ENCODE measurements around the gene MPEG1.

The MPEG1 gene

DNA sequence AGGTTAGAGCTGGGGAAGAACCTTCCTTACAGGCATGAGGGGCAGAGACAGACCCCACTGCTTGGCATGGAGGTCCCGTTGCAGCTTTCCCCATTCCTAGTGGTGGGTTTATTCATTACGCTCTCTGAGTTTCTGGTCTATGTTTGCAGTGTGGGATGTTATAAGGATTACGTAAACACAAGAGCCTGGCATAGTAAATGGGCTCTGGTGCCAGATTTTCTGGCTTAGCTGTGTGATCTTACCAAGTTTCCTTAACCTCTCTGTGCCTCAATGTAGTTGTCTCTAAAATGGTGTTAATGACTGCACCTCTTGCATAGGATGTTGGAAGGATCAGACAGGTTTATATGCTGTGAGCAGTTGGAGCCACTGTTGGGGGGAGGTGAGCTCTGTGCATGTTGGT is 25.7 kb downstream of the MPEG1 start:
- DNase-seq, result no peak

GRCh38 chr11:59186130-59186594 is 26.6 kb downstream of the MPEG1 start:
- no peak for DNase-seq

GRCh38 chr11:59185386-59185945 is 27.3 kb downstream of the MPEG1 start:
- no peak for DNase-seq

DNA sequence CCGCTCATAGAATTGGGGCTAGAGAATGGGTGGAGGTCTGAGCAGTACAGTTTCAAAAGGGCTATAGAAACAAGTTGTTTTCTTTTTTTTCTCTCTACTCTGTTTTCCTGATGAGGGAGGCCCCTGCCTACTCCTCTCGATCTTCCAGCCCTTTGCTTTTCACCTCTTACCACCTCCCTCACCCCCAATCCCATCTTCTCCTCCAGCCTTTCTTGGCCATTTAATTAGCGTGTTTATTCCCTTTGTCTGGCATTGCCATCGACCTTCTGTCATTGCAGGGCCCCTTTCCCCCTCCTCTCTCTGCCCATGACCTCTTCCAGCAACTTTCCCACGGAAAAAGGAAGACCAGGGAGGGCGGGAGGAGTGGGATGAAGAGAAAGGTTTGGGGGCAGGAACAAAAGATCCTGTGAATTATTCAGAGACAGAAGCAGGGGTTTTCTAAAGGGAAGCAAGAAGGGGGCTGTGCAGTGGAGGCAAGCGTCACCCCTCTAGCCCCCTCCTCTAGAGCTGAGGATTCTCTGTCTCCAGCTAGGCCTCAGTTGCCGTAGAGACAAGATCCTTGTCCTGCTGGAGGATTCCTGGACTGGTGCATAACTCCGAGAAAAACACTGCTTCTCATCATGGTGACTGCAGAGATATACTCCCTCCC is 27.9 kb downstream of the MPEG1 start:
- no peak for DNase-seq

DNA sequence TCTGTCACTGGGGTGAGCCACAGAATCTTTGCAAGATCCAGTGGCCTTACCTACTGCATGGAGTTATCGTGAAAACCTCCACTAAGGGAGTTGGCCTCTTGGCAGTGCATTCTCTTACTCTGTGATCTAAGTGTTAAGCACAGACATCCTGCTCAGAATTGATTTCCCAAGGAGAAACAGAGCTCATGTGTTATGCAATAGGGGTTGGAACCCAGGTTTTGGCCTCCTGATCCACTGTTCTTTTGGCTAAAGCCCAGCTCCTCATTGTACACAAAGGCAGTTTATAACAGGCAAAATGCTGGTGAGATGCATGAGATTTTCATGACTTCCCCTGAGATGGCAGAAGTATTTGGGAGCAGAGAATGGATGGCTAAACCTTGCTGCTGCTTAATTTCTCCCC is 29.0 kb downstream of the MPEG1 start:
- no peak for DNase-seq

- no peak for DNase-seq
These were observed 30.1 kb downstream of the MPEG1 start for GRCh38 chr11:59182457-59183151.

DNA sequence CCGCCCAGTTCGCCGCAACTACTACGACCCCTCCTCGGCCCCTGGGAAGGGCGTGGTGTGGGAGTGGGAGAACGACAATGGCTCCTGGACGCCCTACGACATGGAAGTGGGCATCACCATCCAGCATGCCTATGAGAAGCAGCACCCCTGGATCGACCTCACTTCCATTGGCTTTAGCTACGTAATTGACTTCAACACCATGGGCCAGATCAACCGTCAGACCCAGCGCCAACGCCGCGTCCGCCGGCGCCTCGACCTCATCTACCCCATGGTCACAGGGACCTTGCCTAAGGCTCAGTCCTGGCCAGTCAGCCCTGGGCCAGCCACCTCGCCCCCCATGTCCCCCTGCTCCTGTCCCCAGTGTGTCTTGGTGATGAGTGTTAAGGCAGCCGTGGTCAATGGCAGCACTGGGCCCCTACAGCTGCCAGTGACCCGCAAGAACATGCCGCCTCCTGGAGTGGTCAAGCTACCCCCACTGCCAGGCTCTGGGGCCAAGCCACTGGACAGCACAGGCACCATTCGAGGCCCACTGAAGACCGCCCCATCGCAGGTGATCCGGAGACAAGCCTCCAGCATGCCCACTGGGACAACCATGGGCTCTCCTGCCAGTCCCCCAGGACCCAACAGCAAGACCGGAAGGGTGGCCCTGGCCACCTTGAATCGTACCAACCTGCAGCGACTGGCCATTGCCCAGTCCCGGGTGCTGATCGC is 30.8 kb downstream of the MPEG1 start:
- no peak for DNase-seq

DNA sequence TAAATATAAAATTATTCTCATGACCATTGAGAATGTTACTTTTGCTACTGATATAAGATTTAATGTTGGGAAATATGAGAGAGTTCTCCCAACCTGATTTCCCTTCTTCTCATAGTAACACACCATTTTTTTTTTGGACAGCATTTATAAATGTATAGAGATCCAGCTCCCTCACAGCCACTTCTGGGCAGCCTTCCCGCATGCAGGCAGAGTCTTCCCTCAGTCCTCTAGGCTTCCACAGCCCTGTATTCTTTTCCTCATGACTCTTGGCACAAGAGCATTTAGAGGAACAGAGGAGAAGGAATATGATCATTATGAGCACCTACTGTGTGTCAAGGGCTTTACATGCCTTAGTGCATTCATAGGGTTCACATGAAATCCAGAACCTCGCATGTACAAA is 31.8 kb downstream of the MPEG1 start:
- DNase-seq, result no peak

GRCh38 chr11:59180168-59180776 is 32.5 kb downstream of the MPEG1 start:
- DNase-seq, result no peak

DNA sequence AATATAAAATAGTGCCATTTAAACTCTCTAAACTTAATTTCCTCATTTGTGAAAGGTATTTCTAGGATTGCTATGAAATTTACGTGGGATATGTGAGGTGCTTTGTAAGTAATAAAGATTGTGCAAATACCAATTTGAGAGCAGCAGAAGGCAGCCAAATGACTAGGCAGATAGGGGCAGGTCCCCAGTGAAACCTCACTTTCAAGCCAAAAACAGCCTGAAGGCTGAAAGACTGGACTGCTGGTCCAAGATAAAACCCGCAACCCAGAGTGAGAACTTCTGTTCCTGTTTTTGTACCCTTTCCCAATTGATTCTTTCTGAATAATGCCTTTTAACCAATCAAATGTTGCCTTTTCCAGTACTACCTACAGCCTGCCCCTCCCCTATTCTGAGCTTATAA is 33.6 kb downstream of the MPEG1 start:
- no peak for DNase-seq

- DNase-seq, result no peak
These were observed 34.3 kb downstream of the MPEG1 start for GRCh38 chr11:59178402-59178801.

DNA sequence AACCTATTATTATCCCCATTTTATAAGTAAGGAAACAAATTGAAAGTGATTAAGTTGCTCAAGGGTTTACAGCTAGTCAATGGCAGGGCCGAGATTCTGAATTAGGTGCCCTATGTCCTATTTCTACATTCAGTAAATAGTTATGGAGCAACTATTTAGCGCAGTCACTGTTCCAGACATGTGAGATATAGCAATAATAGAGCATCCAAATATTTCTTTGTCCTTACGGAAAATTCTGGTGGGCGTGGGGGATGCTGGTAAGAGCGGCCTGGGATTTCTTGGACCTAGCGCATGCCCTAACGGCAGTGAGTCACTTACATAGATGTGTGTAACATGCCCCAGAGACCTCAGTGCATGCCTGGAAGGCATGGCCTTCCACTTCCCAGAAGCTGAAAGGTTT is 36.4 kb downstream of the MPEG1 start:
- no peak for DNase-seq

GRCh38 chr11:59175091-59175501 is 37.6 kb downstream of the MPEG1 start:
- DNase-seq, result no peak

- no peak for DNase-seq
These were observed 38.1 kb downstream of the MPEG1 start for GRCh38 chr11:59174664-59175033.

DNA sequence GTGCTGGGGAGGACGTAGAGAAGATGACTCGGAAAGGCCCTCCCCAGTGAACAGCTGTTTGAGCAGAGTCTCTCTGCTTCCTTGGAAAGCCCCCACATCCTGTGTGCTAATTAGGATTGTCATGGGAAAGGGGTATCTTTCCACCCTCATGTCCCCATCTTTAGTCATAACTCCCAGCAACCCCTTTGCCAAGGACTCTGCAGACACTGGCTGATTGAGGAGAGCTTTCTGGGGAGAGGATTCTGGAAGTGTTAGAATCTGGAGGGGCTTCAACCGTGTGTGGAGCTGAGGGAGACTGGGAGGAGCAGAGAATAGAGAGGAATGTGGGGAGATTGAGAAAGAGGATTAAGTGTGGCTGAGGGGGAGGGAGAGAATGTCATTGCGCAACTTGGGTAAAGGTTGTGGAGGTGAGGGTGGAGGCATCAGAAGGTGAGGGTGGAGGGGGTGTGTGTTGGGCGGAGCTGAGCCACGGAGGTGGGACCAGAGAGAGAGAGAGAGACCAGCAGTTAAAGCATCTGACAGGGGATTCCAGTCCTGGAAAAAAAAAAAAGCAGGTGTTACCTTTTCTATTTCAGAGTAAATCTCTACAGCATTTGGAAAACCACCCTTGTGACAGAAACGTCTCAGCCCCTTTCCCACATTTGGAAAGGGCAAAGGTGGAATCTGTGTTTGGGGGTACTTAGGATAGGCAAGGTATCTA is 38.6 kb downstream of the MPEG1 start:
- DNase-seq, result no peak

DNA sequence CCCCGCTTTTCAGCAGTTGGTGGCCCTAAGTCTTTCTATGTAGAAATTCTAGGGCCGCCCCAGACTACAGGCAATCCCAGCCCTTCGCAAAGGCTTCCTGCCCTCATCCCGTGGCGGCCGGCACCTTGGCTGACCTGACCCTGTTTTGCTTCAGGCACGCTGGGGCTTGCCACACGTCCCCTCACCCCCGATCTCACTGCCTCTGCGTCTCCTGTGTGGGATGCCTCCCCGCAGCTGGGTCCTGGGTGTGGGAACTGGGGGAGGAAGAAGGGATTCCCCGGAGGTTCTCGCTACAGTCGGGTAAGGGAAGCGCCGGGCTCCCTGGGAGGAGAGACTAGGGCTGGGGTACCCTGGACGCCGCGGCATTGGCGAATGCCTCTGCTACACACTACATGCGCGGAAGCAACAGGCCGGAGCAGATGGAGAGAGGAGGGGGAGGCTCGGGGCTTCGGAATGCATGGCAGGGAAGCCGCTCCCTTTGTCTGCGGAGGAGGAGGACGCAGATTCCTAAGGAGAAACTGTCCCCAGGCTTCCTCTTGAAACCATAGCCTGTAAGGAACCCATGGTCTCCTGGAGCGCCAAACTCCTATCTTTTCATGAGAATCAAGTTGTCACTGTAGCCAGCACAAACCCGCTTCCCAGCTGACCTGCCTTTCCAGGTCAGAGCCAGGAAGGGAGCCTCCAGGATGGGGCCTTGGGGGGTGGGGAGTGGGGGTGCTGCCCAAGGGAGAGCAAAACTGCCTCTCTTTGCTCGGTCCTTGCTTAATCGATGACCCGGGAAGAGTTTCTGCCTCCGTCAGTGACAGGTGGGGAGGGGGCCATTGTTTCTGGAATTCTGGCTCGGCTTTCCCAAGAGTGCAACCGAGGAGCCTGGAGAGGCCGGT is 39.4 kb downstream of the MPEG1 start:
- no peak for DNase-seq

- DNase-seq, result no peak
These were observed 40.2 kb downstream of the MPEG1 start for GRCh38 chr11:59172345-59173079.

DNA sequence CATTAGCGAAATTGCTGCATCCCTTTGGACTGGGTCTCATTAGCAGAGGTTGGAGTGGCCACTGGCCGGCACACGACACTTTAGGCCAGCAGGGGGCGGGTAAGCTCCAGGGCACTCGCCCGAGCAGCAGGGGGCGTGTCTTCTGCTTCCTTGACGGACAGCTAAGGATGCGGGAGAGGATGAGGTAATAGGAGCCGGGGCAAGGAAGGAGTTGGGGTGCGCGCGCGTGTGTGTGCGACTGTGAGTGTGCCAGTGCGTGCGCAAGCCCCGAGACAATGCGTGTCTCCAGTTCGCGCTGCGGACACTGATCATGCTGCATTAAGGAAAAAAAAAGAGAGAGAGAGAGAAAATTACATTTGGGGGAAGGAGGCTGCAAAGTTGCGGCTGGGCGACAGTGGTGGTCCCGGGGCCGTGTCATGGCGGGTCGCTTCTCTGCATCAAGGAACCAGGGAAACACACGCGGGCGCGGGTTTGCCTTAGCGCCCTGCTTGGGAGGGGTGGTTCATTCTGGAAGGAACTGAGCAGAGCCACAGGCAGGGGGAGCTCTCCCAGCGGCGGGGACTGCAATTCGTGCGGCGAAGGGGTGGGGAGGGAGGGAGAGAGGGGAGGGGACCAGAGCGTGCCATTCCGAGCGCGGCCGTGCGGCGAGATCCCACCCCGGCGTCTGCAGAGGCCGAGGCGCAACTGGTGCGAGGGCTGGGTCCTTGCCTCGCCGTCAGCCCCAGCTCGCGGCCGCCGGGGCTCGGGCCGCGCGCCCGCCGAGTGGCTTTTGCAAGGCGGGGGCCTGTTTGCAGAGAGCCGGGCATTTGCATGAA is 41.0 kb downstream of the MPEG1 start, which contains the start of gene DTX4:
DTX4 (plus strand) TSS at position 625 of the 815 bp plus-strand sequence. CDS start 464 bp downstream, outside the sequence.
- DNase-seq, result peak; percentile 82

DNA sequence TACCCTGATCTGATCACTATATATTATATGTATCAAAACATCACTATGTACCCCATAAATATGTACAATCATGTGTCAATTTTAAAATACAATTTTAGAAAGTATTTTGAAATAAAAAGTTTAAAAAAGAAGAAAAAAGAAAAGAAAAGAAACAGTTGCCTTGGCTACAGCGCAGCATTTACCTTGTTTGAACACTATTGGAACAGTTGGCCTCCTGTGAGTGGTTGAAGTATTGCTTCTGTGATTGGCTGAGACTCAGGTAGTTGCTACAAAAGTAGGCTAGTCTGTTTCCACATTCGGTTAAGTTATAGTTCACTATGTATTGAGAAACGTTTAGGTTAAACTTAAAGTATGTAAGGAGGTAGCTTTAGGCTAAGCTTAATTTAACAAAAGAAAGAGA is 48.7 kb downstream of the MPEG1 start:
- DNase-seq, result no peak

All from NCI-H446 treated with DMSO at 0.1 percent for 48 hours (cell line).